HG02943 (cell line): ENCODE measurements around the gene BBOF1.

ENCODE experiments used
- ATAC-seq: cut with Tn5 transposase; IDR thresholded peaks from one replicate; pipeline ENCODE4 v1.9.1; 2021; ENCODE audit warnings: mild to moderate bottlenecking, low read depth, moderate library complexity; ENCODE audit not compliant: unreplicated experiment

BBOF1 gene

GRCh38 chr14:74022346-74022745 lies 3.2 kb downstream of the BBOF1 start:
- no peak for ATAC-seq

- no peak for ATAC-seq
Observed at GRCh38 chr14:74029136-74029535, 10.0 kb downstream of the BBOF1 start.

- ATAC-seq = no peak
Observed at GRCh38 chr14:74034572-74034971, 15.4 kb downstream of the BBOF1 start.

GRCh38 chr14:74035556-74035955 lies 16.4 kb downstream of the BBOF1 start:
- ATAC-seq = no peak

- no peak for ATAC-seq
Observed at GRCh38 chr14:74038020-74038859, 19.1 kb downstream of the BBOF1 start.

- no peak for ATAC-seq
Observed at GRCh38 chr14:74042296-74042695, 23.1 kb downstream of the BBOF1 start.

GRCh38 chr14:74045522-74045921 lies 26.4 kb downstream of the BBOF1 start:
- ATAC-seq = no peak

GRCh38 chr14:74048281-74048680 lies 29.1 kb downstream of the BBOF1 start:
- no peak for ATAC-seq

- no peak for ATAC-seq
Observed at GRCh38 chr14:74049876-74050495, 30.8 kb downstream of the BBOF1 start.

- ATAC-seq = no peak
Observed at GRCh38 chr14:74062809-74063150, 43.6 kb downstream of the BBOF1 start.

GRCh38 chr14:74064426-74064825 lies 45.3 kb downstream of the BBOF1 start:
- ATAC-seq = no peak

GRCh38 chr14:74064883-74065282 lies 45.7 kb downstream of the BBOF1 start:
- ATAC-seq = no peak

GRCh38 chr14:74065746-74066575 lies 46.8 kb downstream of the BBOF1 start:
- no peak for ATAC-seq

- no peak for ATAC-seq
Observed at GRCh38 chr14:74077401-74077800, 58.3 kb downstream of the BBOF1 start.

- no peak for ATAC-seq
Observed at GRCh38 chr14:74080820-74081460, 61.8 kb downstream of the BBOF1 start.

- ATAC-seq = no peak
Observed at GRCh38 chr14:74081491-74081890, 62.3 kb downstream of the BBOF1 start.

- ATAC-seq = no peak
Observed at GRCh38 chr14:74083161-74083560, 64.0 kb downstream of the BBOF1 start.

GRCh38 chr14:74083784-74084276 lies 64.7 kb downstream of the BBOF1 start:
- peak; percentile 22 for ATAC-seq

- peak; percentile 94 for ATAC-seq
Observed at GRCh38 chr14:74084277-74085046, 65.3 kb downstream of the BBOF1 start, which contains the start of the genes ALDH6A1 and LIN52. Gene ALDH6A1, minus strand, starts transcription at chr14:74084453. Its CDS starts 59 bp downstream, at chr14:74084394. Gene LIN52, plus strand, starts transcription at chr14:74084956. Its CDS starts 19 bp downstream, at chr14:74084975.
